Inferior parietal cortex (tissue), 1 donor: ENCODE results near the gene SSC4D.
"Not testable (repeated sequence)": the region's sequence is repeated elsewhere in the genome, so short reads cannot be mapped to it uniquely, and the experiment has no call there.

Source experiments
- DNase-seq: peaks from one replicate; pipeline ENCODE4 v3.0.0-alpha.2; 2016; ENCODE audit errors: extremely low spot score

The SSC4D gene

GRCh38 chr7:76421097-76421496, 11.6 kb upstream of the SSC4D start:
- DNase-seq = not testable (repeated sequence)

DNA sequence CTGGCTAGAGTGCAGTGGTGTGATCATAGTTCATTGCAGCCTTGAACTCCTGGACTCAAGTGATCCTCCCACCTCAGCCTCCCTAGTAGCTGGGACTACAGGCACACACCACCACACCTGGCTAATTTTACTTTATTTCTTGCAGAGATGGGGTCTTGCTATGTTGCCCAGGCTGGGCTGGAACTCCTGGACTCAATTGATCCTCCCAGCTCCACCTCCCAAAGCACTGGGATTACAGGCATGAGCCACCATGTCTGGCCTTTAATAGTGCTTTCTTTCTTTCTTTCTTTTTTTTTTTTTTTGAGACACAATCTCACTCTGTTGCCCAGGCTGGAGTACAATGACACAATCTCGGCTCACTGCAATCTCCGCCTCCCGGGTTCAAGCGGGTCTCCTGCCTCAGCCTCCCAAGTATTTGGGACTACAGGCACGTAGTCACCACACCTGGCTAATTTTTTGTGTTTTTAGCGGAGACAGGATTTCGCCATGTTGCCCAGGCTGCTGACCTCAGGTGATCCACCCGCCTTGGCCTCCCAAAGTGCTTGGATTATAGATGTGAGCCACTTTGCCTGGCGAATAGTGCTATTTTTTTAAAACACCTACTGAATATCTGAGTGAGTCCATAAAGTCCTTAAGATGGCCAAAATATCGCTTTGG, 8.3 kb upstream of the SSC4D start:
- not testable (repeated sequence) for DNase-seq

- DNase-seq = no peak
Observed at GRCh38 chr7:76412249-76412648, 2.8 kb upstream of the SSC4D start.

DNA sequence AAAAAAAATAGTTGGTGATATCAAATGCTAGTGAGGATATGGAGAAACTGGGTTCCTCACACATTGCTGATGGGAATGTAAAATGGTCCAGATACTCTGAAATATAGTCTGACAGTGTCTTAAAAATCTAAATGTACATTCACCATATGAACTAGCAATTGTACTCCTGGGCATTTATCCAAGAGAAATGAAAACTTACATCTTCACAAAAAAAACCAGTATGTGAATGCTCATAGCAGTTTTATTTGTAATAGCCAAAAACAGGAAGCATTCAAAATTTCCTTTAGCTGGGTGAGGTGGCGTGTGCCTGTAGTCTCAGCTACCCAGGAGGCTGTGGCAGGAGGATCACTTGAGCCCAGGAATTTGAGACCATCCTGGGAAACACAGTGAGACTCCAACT, 2.1 kb upstream of the SSC4D start:
- DNase-seq = no peak

DNA sequence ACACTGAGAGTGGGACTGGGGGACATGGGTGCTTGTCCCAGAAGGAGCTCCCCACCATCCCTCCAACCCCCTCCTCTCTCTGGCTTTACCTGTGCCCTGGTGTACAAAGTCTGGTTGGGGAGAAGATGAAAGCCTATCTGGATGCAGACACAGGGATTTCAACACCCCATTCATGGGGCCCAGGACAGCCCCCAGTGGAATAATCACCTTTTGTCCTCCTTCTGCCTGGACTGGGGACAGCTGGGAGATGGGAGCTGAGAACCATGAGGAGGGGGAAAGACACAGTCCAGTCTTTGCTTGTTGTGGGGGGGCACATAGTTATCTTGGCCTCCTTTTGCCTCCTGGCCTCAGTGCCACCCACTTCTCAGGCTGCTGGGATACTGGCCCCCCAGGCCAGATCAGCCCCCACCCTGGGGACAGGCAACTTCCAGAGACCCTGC, 1.4 kb downstream of the SSC4D start:
- no peak for DNase-seq

GRCh38 chr7:76407718-76408117, 1.8 kb downstream of the SSC4D start:
- DNase-seq = no peak

DNA sequence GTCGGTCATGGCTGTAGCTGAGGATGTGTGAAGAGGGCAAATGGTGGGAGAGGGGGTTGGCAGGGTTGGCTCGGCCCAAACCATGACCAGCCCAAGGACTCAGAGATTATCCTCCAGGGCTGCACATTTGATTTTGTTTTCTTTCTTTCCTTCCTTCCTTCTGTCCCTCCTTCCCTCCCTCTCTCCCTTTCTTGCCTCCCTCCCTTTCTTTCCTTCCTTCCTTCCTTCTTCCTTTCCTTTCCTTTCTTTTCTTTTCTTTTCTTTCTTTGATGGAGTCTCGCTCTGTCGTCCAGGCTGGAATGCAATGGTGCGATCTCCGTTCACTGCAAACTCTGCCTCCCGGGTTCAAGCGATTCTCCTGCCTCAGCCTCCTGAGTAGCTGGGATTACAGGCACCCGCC, 3.8 kb downstream of the SSC4D start:
- DNase-seq = no peak

- no peak for DNase-seq
Observed at GRCh38 chr7:76403780-76404494, 5.6 kb downstream of the SSC4D start.

DNA sequence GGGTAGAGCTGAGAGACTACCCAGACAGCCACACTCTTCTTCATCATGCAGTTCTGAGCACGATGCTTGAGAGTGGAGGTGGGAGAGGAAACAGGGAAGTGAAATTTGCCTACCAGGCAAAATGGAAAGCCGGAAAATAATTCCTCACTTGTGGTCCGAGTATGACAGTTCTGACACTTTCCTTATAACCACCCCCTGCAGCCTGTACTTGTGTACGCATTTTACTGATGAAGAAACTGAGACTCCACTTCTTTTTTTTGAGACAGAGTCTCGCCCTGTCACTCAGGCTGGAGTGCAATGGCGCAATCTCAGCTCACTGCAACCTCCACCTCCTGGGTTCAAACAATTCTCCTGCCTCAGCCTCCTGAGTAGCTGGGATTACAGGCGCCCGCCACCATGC, 6.4 kb downstream of the SSC4D start:
- not testable (repeated sequence) for DNase-seq

GRCh38 chr7:76400248-76400647, 9.2 kb downstream of the SSC4D start:
- no peak for DNase-seq

DNA sequence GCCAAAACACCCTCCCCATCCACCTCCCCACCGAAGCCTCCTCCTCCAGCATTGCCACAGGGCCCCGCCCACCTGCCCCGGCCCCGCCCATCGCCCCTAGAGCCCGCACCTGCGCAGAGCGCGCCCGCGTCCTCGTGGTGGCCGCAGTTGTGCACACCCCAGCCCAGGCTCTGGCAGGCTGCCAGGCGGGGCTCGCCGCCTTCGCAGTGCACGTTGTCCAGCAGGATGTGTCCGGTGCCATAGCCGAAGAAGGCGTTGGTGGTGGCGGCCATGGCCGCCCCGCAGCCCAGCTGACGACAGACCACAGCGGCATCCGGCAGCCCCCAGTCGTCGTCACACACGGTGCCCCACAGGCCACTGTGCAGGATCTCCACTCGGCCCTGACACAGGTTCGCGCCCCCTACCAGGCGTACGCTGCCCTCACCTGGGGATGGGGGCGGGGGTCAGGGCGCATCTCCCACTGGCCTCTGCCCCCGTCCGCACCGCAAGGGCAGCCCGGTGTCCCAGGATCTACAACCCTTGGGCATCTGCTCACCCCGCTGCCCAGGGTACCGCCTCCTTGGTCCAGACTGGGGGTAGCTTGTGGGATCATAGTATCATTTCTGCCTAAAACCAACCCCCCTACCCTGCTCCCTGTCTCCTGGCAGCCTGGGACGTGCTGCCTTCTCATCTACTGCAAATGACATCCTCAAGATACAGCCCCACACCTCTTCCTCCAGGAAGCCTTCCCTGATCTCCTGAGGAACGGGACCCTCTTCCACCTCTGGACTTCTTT, 11.9 kb downstream of the SSC4D start:
- DNase-seq = peak; percentile 48

DNA sequence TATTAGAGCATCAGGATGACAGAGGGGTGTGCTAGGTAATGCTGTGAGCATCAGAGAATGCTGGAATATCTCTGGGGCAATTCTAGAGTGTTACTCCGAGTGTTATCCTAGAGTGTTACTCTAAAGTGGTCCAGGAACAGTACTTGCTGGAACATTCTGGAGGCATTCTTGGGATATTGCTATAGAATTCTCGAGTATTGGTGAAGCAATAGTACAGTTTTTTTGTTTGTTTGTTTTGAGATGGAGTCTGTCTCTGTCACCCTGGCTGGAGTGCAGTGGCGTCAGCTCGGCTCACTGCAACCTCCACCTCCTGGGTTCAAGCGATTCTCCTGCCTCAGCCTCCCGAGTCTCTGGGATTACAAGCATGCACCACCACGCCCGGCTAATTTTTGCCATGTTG, 12.6 kb downstream of the SSC4D start:
- no peak for DNase-seq

- no peak for DNase-seq
Observed at GRCh38 chr7:76395965-76396726, 13.4 kb downstream of the SSC4D start.

GRCh38 chr7:76395605-76395964, 13.9 kb downstream of the SSC4D start:
- not testable (repeated sequence) for DNase-seq

DNA sequence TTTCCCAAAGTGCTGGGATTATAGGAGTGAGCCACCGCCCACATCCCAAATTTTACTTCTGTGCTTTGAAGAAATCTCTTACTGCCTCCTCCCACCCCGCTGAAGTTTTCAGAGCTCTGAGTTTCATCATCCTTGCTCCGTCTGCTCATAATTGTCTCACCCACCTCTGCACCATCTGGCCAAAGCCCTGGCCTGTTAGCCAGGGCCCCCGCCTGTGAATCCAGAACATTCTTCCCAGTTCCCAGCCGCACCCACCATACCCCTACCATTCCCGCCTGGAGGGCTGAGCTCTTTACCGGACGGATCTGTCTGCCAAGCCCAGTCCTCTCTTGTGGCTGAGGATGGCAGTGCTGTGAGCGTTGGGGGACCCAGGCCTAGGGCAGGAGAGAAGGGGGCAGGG, 14.5 kb downstream of the SSC4D start:
- no peak for DNase-seq

GRCh38 chr7:76393116-76394031, 16.1 kb downstream of the SSC4D start:
- peak; percentile 90 for DNase-seq

GRCh38 chr7:76392531-76393115, 16.9 kb downstream of the SSC4D start:
- no peak for DNase-seq

GRCh38 chr7:76390092-76390491, 19.4 kb downstream of the SSC4D start:
- no peak for DNase-seq

GRCh38 chr7:76387789-76388188, 21.7 kb downstream of the SSC4D start:
- not testable (repeated sequence) for DNase-seq

DNA sequence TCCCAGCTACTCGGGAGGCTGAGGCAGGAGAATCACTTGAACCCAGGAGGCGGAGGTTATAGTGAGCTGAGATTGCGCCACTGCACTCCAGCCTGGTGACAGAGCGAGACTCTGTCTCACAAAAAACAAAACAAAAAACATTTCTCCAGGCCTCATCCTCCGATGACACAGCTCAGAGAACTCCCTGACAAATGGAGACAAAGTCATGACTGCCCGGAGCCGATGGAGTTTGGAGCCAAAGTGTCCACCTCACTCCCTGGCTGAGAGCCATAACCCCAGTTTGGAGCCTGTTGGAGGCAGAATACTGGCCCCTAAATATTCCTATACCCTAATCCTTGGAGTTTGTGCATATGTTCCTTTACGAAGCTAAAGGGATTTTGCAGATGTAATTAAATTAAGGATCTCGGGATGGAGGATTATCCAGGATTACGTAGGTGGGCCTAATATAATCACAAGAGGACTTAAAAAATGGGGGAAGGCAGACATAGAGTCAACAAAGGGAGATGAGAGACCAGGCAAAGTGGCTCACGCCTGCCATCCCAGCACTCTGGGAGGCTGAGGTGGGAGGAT, 22.7 kb downstream of the SSC4D start:
- DNase-seq = no peak
